GM19324 (cell line): ENCODE data around the gene LTBP1.
"Not testable (repeated sequence)": the region's sequence is repeated elsewhere in the genome, so short reads cannot be mapped to it uniquely, and the experiment has no call there.

Source experiments
- ATAC-seq: cut with Tn5 transposase; IDR thresholded peaks from one replicate; pipeline ENCODE4 v1.9.1; 2021; ENCODE audit warnings: mild to moderate bottlenecking, moderate library complexity; ENCODE audit not compliant: unreplicated experiment, low FRiP score

LTBP1 gene

DNA sequence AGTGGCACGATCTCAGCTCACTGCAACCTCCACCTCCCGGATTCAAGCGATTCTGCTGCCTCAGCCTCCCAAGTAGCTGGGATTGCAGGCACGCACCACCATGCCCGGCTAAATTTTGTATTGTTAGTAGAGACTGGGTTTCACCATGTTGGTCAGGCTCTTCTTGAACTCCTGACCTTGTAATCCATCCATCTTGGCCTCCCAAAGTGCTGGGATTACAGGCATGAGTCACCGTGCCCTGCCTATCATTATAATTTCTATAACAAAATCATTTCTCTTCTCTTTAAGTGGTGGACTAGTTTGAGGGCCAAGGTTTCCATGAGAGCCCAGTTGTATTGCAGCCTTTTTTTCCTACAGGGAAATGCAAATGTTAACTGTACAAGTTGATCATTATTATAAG is 442.9 kb downstream of the LTBP1 start:
- ATAC-seq = not testable (repeated sequence)

GRCh38 chr2:33391529-33392255 is 444.9 kb downstream of the LTBP1 start:
- no peak for ATAC-seq

- no peak for ATAC-seq
These were observed 445.6 kb downstream of the LTBP1 start for GRCh38 chr2:33392366-33392765.

DNA sequence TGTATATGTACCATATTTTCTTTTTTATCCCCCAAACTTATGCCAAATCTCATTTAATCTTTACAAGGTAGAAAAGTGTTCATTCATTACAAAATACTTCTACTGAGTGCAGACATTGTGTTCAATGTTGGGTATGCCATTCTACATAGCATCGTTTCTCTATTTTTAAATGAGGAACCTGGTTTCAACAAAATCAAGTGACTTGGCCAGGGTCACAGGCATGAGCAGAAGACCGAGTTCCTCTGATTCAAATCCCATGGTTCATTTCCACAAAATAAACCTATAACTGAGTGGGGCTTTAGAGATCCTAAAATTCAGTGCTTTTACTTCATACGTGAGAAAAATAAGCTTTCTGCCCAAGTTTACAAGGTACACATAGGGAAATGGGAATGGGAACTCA is 448.3 kb downstream of the LTBP1 start:
- no peak for ATAC-seq

DNA sequence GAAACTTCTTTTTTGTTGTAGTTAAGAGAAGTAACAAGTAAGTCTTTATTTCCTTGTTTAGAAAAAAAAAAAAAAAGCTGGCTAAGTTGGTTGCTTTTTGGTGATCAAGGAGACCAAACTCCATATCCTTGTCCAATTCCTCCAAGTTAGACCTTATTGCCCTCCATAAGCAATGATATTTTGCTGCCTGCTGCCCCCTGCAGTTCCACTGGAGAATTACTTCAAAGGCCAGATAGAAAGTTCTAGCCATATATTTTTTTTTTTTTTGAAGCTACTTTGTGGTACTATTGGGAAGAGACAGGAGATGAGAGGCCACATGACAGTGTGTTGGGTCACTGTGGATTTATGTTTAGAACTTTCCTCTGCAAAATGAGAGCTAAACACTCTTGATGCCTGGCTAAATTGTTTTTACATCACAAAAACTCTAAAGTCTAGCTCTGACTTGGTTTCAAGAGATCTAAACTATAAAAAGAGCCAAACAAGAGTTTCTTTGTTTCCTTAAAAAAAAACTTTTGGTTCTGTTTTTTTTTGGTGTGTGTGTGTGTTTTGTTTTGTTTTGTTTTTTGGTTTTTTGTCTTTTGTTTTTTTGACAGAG is 449.0 kb downstream of the LTBP1 start:
- ATAC-seq = no peak

DNA sequence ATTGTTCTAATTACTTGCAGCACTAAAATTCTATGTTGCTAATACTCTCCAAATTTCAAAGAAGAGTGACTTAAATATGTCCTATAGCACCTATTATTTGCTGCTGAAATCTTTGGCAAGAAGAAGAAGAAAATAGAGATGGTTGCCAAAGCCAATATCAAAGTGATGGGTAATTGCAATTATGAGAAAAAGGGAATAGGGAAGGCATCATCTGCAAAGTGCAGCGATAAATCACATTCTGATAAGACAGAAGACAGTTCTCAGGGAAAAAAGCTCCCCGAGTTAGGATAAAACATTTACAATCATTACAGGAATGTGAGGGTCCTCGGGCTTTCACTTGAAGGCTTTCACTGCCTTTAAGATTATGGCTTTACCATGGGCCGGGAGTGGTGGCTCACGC is 457.6 kb downstream of the LTBP1 start:
- no peak for ATAC-seq

- no peak for ATAC-seq
These were observed 459.9 kb downstream of the LTBP1 start for GRCh38 chr2:33406622-33407021.

DNA sequence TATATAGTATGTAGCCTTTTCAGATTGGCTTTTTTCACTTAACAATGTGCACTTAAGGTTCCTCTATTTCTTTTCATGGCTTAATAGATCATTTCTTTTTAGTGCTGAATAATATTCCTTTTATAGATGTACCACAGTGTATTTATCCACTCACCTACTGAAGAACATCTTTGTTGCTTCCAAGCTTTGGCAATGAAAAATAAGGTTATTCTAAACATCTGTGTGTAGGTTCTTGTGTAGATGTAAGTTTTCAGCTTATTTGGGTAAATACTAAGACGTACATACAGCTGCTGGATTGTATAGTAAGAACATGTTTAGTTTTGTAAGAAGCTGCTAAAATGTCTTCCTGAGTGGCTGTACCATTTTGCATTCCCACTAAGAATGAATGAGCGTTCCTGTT is 461.4 kb downstream of the LTBP1 start:
- no peak for ATAC-seq

GRCh38 chr2:33409417-33409955 is 462.7 kb downstream of the LTBP1 start:
- ATAC-seq = no peak

DNA sequence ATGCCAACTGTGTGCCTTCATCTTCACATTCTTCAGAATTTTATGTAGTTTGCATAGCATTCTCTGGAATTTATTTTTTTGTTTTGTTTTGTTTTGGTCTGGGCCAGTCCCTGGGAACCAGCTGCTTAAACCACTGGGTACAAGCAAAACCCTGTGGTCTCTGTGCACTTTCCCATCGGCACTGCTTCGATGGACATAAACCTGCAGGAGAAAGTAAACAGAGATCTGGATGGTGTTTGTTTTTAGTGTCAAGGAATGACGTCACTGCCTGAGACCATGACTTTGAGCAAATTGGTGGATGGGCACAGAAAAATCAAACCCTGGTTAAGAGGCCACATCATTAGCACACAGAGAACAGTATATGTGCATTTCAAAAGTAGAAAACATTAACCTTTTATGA is 465.0 kb downstream of the LTBP1 start:
- no peak for ATAC-seq

DNA sequence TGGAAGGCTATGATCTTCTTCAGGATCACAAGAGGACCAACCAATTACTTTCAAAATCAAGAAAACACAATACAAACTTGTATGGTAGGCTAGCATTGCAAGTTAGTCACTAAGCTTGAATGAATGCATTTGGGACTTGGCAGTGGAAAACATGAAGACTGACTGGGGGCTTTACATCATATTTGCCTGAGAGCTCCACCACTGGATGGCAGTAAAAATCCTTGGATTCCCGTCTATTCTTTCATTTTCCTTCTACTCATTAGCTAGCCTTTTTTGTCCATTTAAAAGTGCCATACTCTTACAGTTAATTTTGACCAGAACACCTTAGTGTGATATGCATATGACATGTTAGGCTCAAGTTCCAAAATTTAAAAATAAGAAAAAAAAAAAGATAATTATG is 466.2 kb downstream of the LTBP1 start:
- no peak for ATAC-seq

DNA sequence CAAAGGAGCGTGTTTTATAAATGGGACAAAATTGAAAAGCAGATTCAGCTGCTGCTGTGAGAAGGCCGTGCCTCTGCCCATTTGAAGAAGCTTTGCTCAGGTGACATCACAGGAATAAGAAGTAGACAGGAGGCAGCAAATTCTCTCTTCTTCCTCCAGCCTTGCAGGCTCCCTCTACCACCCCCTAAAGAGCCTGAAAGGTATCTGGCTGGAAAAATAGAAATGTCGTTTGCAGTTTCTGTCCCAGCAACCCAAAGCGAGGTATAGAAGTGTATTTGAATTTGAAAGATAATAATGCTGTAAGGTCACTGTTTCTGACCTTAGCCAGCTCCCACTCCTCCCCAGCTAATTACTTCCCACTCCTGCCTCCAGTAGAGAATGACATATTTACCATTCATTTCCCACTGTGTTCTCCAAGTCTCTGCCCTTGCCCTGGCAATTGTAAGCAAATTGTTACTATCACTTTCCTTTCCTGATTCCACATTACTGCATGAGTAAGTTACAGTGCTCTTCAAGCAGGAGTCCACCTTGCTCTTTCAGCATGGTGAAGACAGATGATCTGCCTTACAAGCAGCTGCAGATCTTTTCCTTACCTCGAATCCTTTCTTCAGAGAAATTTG is 472.9 kb downstream of the LTBP1 start:
- ATAC-seq = peak; percentile 74

GRCh38 chr2:33420726-33421125 is 474.0 kb downstream of the LTBP1 start:
- no peak for ATAC-seq

DNA sequence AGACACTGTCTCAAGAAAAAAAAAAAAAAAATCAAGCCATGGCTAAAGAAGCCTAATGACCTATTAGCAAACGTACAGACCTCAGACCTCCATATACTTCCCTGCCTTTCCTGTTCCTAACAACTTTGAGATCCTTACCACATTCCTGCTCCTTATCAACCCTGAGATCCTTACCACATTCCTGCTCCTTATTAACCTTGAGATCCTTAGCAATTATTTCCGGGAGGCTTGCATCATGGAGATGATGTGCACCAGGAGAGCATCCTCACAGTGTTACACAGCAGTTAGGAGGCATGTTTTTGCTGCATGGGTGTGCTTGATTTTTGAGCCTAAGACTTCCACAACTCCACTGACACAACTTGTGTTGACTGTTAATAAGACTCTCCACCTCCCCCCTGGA is 475.1 kb downstream of the LTBP1 start:
- no peak for ATAC-seq

- ATAC-seq = no peak
These were observed 478.4 kb downstream of the LTBP1 start for GRCh38 chr2:33425161-33425560.

- no peak for ATAC-seq
These were observed 478.9 kb downstream of the LTBP1 start for GRCh38 chr2:33425586-33426031.

- no peak for ATAC-seq
These were observed 480.0 kb downstream of the LTBP1 start for GRCh38 chr2:33426666-33427231.

- ATAC-seq = no peak
These were observed 483.3 kb downstream of the LTBP1 start for GRCh38 chr2:33430077-33430476.

DNA sequence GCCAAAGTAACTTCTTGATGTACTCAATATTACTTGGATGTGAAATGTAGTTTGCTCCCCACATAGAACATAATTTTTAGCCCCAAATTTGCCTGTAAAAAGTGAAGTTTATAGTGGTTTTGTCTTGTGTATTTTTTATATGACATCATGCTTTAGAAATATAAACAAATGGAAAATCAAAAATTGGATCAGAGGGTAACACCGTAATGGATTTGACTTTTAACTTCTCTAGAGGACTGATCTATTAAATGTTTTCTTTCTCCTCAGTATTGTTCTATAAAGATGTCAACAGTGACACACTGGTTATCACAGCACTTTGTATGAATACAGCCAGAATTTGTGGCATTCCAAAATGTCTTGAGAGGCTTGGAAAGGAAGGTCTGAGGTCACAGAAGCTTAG is 484.1 kb downstream of the LTBP1 start:
- ATAC-seq = no peak

DNA sequence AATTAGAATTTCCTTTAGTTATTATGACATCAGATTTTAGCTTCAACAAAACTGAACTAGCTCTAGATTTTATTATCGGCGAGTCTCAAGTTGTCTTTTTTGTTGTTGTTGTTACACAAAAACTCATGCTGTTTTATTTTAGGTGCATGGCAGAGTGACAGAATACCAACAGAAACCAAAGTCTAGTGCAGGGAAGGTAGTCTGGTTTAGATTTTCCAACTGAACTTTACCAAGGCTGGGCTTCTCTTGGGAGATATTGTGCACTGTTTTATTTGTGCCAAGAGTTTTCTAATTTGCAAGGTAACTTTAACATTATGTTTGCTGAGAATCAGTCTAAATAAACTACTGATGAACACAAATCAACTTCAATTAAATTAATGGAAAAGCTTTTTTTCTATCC is 486.1 kb downstream of the LTBP1 start:
- no peak for ATAC-seq
